HUES6 (cell line): ENCODE measurements around the gene ERFE.

ENCODE experiments used
- H3K27ac ChIP-seq: 2 replicates; pipeline ENCODE4 v1.7.0; 2013; ENCODE audit warnings: low read depth, mild to moderate bottlenecking, low read length, inconsistent platforms
- H3K27me3 ChIP-seq: 2 replicates; pipeline ENCODE4 v1.6.1; 2013; ENCODE audit warnings: low read length; ENCODE audit not compliant: control insufficient read depth, insufficient read depth
- H3K36me3 ChIP-seq: 2 replicates; pipeline ENCODE4 v1.6.1; 2013; ENCODE audit warnings: low read length; ENCODE audit not compliant: control insufficient read depth, insufficient read depth
- H3K4me1 ChIP-seq: 2 replicates; pipeline ENCODE4 v1.6.1; 2013; ENCODE audit warnings: low read length; ENCODE audit not compliant: control insufficient read depth, insufficient read depth
- H3K4me3 ChIP-seq: 2 replicates; pipeline ENCODE4 v1.5.1; 2013; ENCODE audit warnings: low read depth, low read length
- H3K9ac ChIP-seq: one replicate; pipeline ENCODE4 v1.6.1; 2013; ENCODE audit warnings: mild to moderate bottlenecking, low read length
- H3K9me3 ChIP-seq: 2 replicates; pipeline ENCODE4 v1.6.1; 2013; ENCODE audit warnings: low read depth, low read length; ENCODE audit not compliant: control insufficient read depth, insufficient read depth

The ERFE gene

GRCh38 chr2:238121511-238122286 lies 37.1 kb upstream of the ERFE start:
- Histone ChIP-seq H3K27me3 (peaks cover 31% of the 10 kb centered on the region), H3K4me1 (peaks cover under 1% of the 10 kb centered on the region; the same call in 1 of the 2 replicates), H3K9me3 (peaks cover 4% of the 10 kb centered on the region; the same call in 1 of the 2 replicates), H3K27ac (no peak overlapping the region), H3K9ac (no peak overlapping the region), H3K36me3 (no peaks in the 10 kb centered on the region), H3K4me3 (no peak overlapping the region)

GRCh38 chr2:238122287-238123217 lies 36.2 kb upstream of the ERFE start:
- Histone ChIP-seq H3K4me3 (no peak overlapping the region), H3K4me1 (peaks cover 5% of the 10 kb centered on the region; the same call in 1 of the 2 replicates), H3K36me3 (no peaks in the 10 kb centered on the region), H3K27me3 (peaks cover 28% of the 10 kb centered on the region), H3K27ac (no peak overlapping the region), H3K9ac (no peak overlapping the region), H3K9me3 (peaks cover 5% of the 10 kb centered on the region; the same call in 1 of the 2 replicates)

GRCh38 chr2:238123218-238123971 lies 35.4 kb upstream of the ERFE start:
- no peak overlapping the region for H3K4me3 ChIP-seq
- H3K36me3 ChIP-seq = no peaks in the 10 kb centered on the region
- H3K9ac ChIP-seq = no peak overlapping the region
- peaks cover 5% of the 10 kb centered on the region; the same call in 1 of the 2 replicates for H3K4me1 ChIP-seq
- H3K27ac ChIP-seq = no peak overlapping the region
- peaks cover 5% of the 10 kb centered on the region; the same call in 1 of the 2 replicates for H3K9me3 ChIP-seq
- H3K27me3 ChIP-seq = peaks cover 20% of the 10 kb centered on the region

GRCh38 chr2:238123991-238124470 lies 34.7 kb upstream of the ERFE start:
- no peak overlapping the region for H3K4me3 ChIP-seq
- peaks cover 5% of the 10 kb centered on the region; the same call in 1 of the 2 replicates for H3K9me3 ChIP-seq
- H3K36me3 ChIP-seq = no peaks in the 10 kb centered on the region
- H3K4me1 ChIP-seq = peaks cover 5% of the 10 kb centered on the region; the same call in 1 of the 2 replicates
- H3K27ac ChIP-seq = no peak overlapping the region
- H3K9ac ChIP-seq = no peak overlapping the region
- H3K27me3 ChIP-seq = peaks cover 13% of the 10 kb centered on the region; the same call in 1 of the 2 replicates

GRCh38 chr2:238124488-238125126 lies 34.2 kb upstream of the ERFE start:
- no peaks in the 10 kb centered on the region for H3K36me3 ChIP-seq
- H3K27me3 ChIP-seq = peaks cover 7% of the 10 kb centered on the region; the same call in 1 of the 2 replicates
- peaks cover 5% of the 10 kb centered on the region; the same call in 1 of the 2 replicates for H3K9me3 ChIP-seq
- H3K4me3 ChIP-seq = no peak overlapping the region
- H3K4me1 ChIP-seq = peaks cover 5% of the 10 kb centered on the region; the same call in 1 of the 2 replicates
- H3K9ac ChIP-seq = no peak overlapping the region
- no peak overlapping the region for H3K27ac ChIP-seq

GRCh38 chr2:238125127-238125885 lies 33.5 kb upstream of the ERFE start:
- H3K36me3 ChIP-seq = no peaks in the 10 kb centered on the region
- H3K27ac ChIP-seq = no peak overlapping the region
- peaks cover 5% of the 10 kb centered on the region; the same call in 1 of the 2 replicates for H3K9me3 ChIP-seq
- H3K27me3 ChIP-seq = peaks cover under 1% of the 10 kb centered on the region; the same call in 1 of the 2 replicates
- no peak overlapping the region for H3K4me3 ChIP-seq
- H3K9ac ChIP-seq = no peak overlapping the region
- H3K4me1 ChIP-seq = peaks cover 5% of the 10 kb centered on the region; the same call in 1 of the 2 replicates

GRCh38 chr2:238126338-238126737 lies 32.4 kb upstream of the ERFE start:
- peaks cover 5% of the 10 kb centered on the region; the same call in 1 of the 2 replicates for H3K4me1 ChIP-seq
- H3K4me3 ChIP-seq = no peak overlapping the region
- peaks cover 5% of the 10 kb centered on the region; the same call in 1 of the 2 replicates for H3K9me3 ChIP-seq
- H3K27me3 ChIP-seq = no peaks in the 10 kb centered on the region
- no peak overlapping the region for H3K27ac ChIP-seq
- H3K36me3 ChIP-seq = no peaks in the 10 kb centered on the region
- H3K9ac ChIP-seq = no peak overlapping the region

GRCh38 chr2:238126775-238127164 lies 32.0 kb upstream of the ERFE start:
- Histone ChIP-seq H3K9me3 (peaks cover 5% of the 10 kb centered on the region; the same call in 1 of the 2 replicates), H3K4me1 (peaks cover 5% of the 10 kb centered on the region; the same call in 1 of the 2 replicates), H3K9ac (no peak overlapping the region), H3K36me3 (no peaks in the 10 kb centered on the region), H3K27me3 (no peaks in the 10 kb centered on the region), H3K27ac (no peak overlapping the region), H3K4me3 (no peak overlapping the region)

GRCh38 chr2:238127165-238128060 lies 31.4 kb upstream of the ERFE start:
- peaks cover 5% of the 10 kb centered on the region; the same call in 1 of the 2 replicates for H3K4me1 ChIP-seq
- no peak overlapping the region for H3K27ac ChIP-seq
- H3K9ac ChIP-seq = no peak overlapping the region
- H3K4me3 ChIP-seq = no peak overlapping the region
- no peaks in the 10 kb centered on the region for H3K36me3 ChIP-seq
- H3K9me3 ChIP-seq = peaks cover 5% of the 10 kb centered on the region; the same call in 1 of the 2 replicates
- no peaks in the 10 kb centered on the region for H3K27me3 ChIP-seq
